C4-2B (cell line): Measurements from ENCODE around the gene DNASE1.

Source experiments
- ZFX ChIP-seq: fragments of 450-650 bp; IDR thresholded peaks from 2 replicates; pipeline ENCODE4 v1.6.1; 2017
- TF ChIP-seq, protein P1 (sequence below): fragments of 450-650 bp; conservative IDR thresholded peaks from 2 replicates; pipeline ENCODE4 v1.5.1; 2017; ENCODE audit warnings: mild to moderate bottlenecking

- TF ChIP-seq, protein P1, sequence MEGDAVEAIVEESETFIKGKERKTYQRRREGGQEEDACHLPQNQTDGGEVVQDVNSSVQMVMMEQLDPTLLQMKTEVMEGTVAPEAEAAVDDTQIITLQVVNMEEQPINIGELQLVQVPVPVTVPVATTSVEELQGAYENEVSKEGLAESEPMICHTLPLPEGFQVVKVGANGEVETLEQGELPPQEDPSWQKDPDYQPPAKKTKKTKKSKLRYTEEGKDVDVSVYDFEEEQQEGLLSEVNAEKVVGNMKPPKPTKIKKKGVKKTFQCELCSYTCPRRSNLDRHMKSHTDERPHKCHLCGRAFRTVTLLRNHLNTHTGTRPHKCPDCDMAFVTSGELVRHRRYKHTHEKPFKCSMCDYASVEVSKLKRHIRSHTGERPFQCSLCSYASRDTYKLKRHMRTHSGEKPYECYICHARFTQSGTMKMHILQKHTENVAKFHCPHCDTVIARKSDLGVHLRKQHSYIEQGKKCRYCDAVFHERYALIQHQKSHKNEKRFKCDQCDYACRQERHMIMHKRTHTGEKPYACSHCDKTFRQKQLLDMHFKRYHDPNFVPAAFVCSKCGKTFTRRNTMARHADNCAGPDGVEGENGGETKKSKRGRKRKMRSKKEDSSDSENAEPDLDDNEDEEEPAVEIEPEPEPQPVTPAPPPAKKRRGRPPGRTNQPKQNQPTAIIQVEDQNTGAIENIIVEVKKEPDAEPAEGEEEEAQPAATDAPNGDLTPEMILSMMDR, result no peak
- TF ChIP-seq ZFX, result no peak
Observed at GRCh38 chr16:3698941-3699340, 44.5 kb downstream of the DNASE1 start.
